Endothelial cell of umbilical vein (primary cell): ENCODE data around the gene SSC5D. TPM values are rescaled to one million over a fixed set of nuclear protein-coding genes. Genes with fewer than 3 reads are reported as not detected.

ENCODE experiments used
- BruUV-seq: library from RNA; stranded (reverse); fragments of 400-500 nt; replicated peaks from 2 replicates; lab custom pipeline; 2021; lab: Mats Ljungman, UMichigan
- CTCF ChIA-PET: fragments of 300-600, 350-600 bp; sonication (Branson Sonifier 250); formaldehyde crosslinking; loops from one replicate; lab custom pipeline; 2021; ENCODE audit warnings: antibody characterized with exemption, inconsistent platforms; lab: Charles Lee
- POLR2A ChIA-PET: fragments of 300-600, 350-600 bp; sonication (Branson Sonifier 250); formaldehyde crosslinking; loops from one replicate; lab custom pipeline; 2021; ENCODE audit warnings: antibody characterized with exemption, inconsistent platforms; lab: Charles Lee
- DNase-seq: peaks from one replicate; pipeline ENCODE4 v3.0.0-alpha.2; 2011; ENCODE audit warnings: low read depth, low spot score
- FAIRE-seq: peaks from 2 replicates; lab custom pipeline; 2011; peaks lifted over from hg19 to GRCh38; lab: Jason Lieb, UNC
- H2AFZ ChIP-seq: 2 replicates; pipeline ENCODE4 v1.6.0; 2012; ENCODE audit warnings: low read depth, low read length, control low read depth, inconsistent platforms
- H3K27ac ChIP-seq: 2 replicates; pipeline ENCODE4 v1.5.1; 2011; ENCODE audit warnings: low read depth, mild to moderate bottlenecking, control low read depth, low read length, moderate library complexity; ENCODE audit not compliant: insufficient read depth
- H3K27me3 ChIP-seq, 2 experiments: 2 replicates each; pipeline versions ENCODE4 v1.6.0 to v1.6.1; 2011; ENCODE audit warnings: low read length in 2 of 2, mixed read lengths in 1 of 2; ENCODE audit not compliant: control insufficient read depth in 2 of 2, insufficient read depth in 2 of 2
- H3K36me3 ChIP-seq, 2 experiments: 2 replicates in 1 of 2; 3 replicates in 1 of 2; pipeline ENCODE4 v1.5.1; 2011; ENCODE audit warnings: low read length in 2 of 2, mild to moderate bottlenecking in 1 of 2, moderate library complexity in 1 of 2; ENCODE audit not compliant: control insufficient read depth in 2 of 2, insufficient read depth in 2 of 2; ENCODE audit errors: extremely low read depth in 1 of 2
- H3K4me1 ChIP-seq: 3 replicates; pipeline ENCODE4 v1.5.1; 2011; ENCODE audit warnings: mild to moderate bottlenecking, low read length; ENCODE audit not compliant: control insufficient read depth, insufficient read depth; ENCODE audit errors: extremely low read depth
- H3K4me2 ChIP-seq: 2 replicates; pipeline ENCODE4 v1.6.1; 2011; ENCODE audit warnings: low read length, control low read depth, mixed read lengths; ENCODE audit not compliant: insufficient read depth
- H3K4me3 ChIP-seq, 3 experiments: fragments of 200-600 bp in 1 of 3; sonication (generic), shearing (Covaris generic) in 1 of 3; replicated peaks in 1 of 3; 2 replicates each; pipeline ENCODE4 v1.5.1; 2011 to 2016; ENCODE audit warnings: control low read depth in 3 of 3, low read length in 3 of 3, mild to moderate bottlenecking in 2 of 3, inconsistent platforms in 1 of 3, low read depth in 1 of 3, moderate library complexity in 1 of 3; ENCODE audit not compliant: insufficient read depth in 1 of 3
- H3K79me2 ChIP-seq: 2 replicates; pipeline ENCODE4 v1.6.0; 2012; ENCODE audit warnings: low read length, inconsistent platforms; ENCODE audit not compliant: control insufficient read depth, insufficient read depth
- H3K9ac ChIP-seq: replicated peaks from 2 replicates; pipeline ENCODE3; 2011; ENCODE audit warnings: low read length, control low read depth; ENCODE audit not compliant: insufficient read depth; ENCODE audit errors: extremely low read depth
- H3K9me1 ChIP-seq: replicated peaks from 3 replicates; pipeline ENCODE4 v1.6.0; 2011; ENCODE audit warnings: mild to moderate bottlenecking, low read length; ENCODE audit not compliant: control insufficient read depth, insufficient read depth; ENCODE audit errors: extremely low read depth
- H3K9me3 ChIP-seq: replicated peaks from 2 replicates; pipeline ENCODE4 v1.5.1; 2012; ENCODE audit warnings: low read length, inconsistent platforms; ENCODE audit not compliant: control insufficient read depth, insufficient read depth
- H4K20me1 ChIP-seq: replicated peaks from 2 replicates; pipeline ENCODE3; 2011; ENCODE audit warnings: mild to moderate bottlenecking, low read length; ENCODE audit not compliant: control insufficient read depth, insufficient read depth; ENCODE audit errors: extremely low read depth
- EZH2 ChIP-seq: IDR thresholded peaks from 2 replicates; pipeline ENCODE4 v1.6.1; 2012; ENCODE audit warnings: borderline replicate concordance, low read depth, mild to moderate bottlenecking, moderate library complexity, low read length, inconsistent platforms; ENCODE audit not compliant: severe bottlenecking
- FOS ChIP-seq: IDR thresholded peaks from 2 replicates; pipeline ENCODE4 v1.6.1; 2011; ENCODE audit warnings: mild to moderate bottlenecking, low read length, moderate library complexity, borderline replicate concordance; ENCODE audit not compliant: insufficient read depth
- GATA2 ChIP-seq: IDR thresholded peaks from 2 replicates; pipeline ENCODE4 v1.7.0; 2011; ENCODE audit warnings: low read depth, mild to moderate bottlenecking, moderate library complexity, mixed read lengths, low read length; ENCODE audit not compliant: insufficient read length, insufficient read depth
- JUN ChIP-seq: IDR thresholded peaks from 2 replicates; pipeline ENCODE4 v1.6.1; 2011; ENCODE audit warnings: borderline replicate concordance, low read depth; ENCODE audit not compliant: insufficient read length, insufficient read depth
- MAX ChIP-seq: IDR thresholded peaks from 2 replicates; pipeline ENCODE4 v1.6.1; 2011; ENCODE audit not compliant: insufficient read depth, insufficient read length
- MYC ChIP-seq: IDR thresholded peaks from one replicate; pipeline ENCODE4 v1.6.1; 2011; ENCODE audit warnings: mild to moderate bottlenecking, low read depth, low read length
- POLR2A ChIP-seq: IDR thresholded peaks from 2 replicates; pipeline ENCODE4 v1.6.1; 2012; ENCODE audit warnings: low read depth, mild to moderate bottlenecking, control low read depth, low read length
- dilution Hi-C: fragments of 300-500 bp; cut with MboI; formaldehyde crosslinking; loops from one replicate; pipeline ENCODE4 v1.15.0; 2019; ENCODE audit warnings: low sequenced_read_pairs; ENCODE audit not compliant: extremely low pct_ligation_motif_present
- intact Hi-C: fragments of 100-400 bp; cut with micrococcal nuclease; formaldehyde crosslinking; loops from one replicate; pipeline ENCODE4 v1.10.0; 2022
- polyA plus RNA-seq, 4 experiments: library from polyadenylated mRNA; depleted of rRNA in 3 of 4; stranded (reverse) in 3 of 4; unstranded in 1 of 4; fragments of >200 nt; gene quantifications; 2 replicates each; pipeline versions ENCODE4 v1.2.1 to v1.2.3, GENCODE V29; 2011 to 2012; ENCODE audit warnings: missing spikeins in 1 of 4
- total RNA-seq: library from RNA; stranded (reverse); gene quantifications from 2 replicates; pipeline ENCODE4 v1.2.3, GENCODE V29; 2021

The SSC5D gene
- total and polyA plus RNA-seq, 2 donors (not counting 3 experiments of a cell fraction or from before 2014, with no cell fraction given) = 0.47 to 1.3 TPM

GRCh38 chr19:55554302-55554701 lies 66.1 kb downstream of the SSC5D start:
- H3K27ac ChIP-seq = no peak overlapping the region
- H3K9me1 ChIP-seq = no peaks in the 10 kb centered on the region
- no peaks in the 10 kb centered on the region for H3K79me2 ChIP-seq
- H3K4me1 ChIP-seq = peaks cover 10% of the 10 kb centered on the region
- H3K9me3 ChIP-seq = no peaks in the 10 kb centered on the region
- H3K4me2 ChIP-seq = no peak overlapping the region
- ChIA-PET CTCF (no interaction called here), POLR2A (no interaction called here)
- no peak overlapping the region for H2AFZ ChIP-seq
- no peak for TF ChIP-seq FOS
- no peak for TF ChIP-seq MAX
- TF ChIP-seq POLR2A = no peak
- no peak for TF ChIP-seq JUN
- TF ChIP-seq MYC = no peak
- no peak overlapping the region for H3K9ac ChIP-seq
- H3K36me3 ChIP-seq = no peaks in the 10 kb centered on the region
- H4K20me1 ChIP-seq = no peaks in the 10 kb centered on the region
- no TSS peak for BruUV-seq
- DNase-seq = no peak
- no peak for FAIRE-seq
- H3K4me3 ChIP-seq = no peak overlapping the region
- H3K27me3 ChIP-seq = peaks cover 0 to 3% of the 10 kb centered on the region in 2 experiments
- intact Hi-C loops = no loop called here
- dilution Hi-C loops = no loop called here

GRCh38 chr19:55554741-55555152 lies 66.5 kb downstream of the SSC5D start:
- no peaks in the 10 kb centered on the region for H3K36me3 ChIP-seq
- no peak for DNase-seq
- H4K20me1 ChIP-seq = no peaks in the 10 kb centered on the region
- no peak overlapping the region for H3K9ac ChIP-seq
- no peak overlapping the region for H3K27ac ChIP-seq
- peaks cover 0 to 3% of the 10 kb centered on the region in 2 experiments for H3K27me3 ChIP-seq
- H3K4me1 ChIP-seq = peaks cover 7% of the 10 kb centered on the region
- H3K4me2 ChIP-seq = no peak overlapping the region
- POLR2A ChIA-PET = no interaction called here
- dilution Hi-C loops = no loop called here
- no peaks in the 10 kb centered on the region for H3K79me2 ChIP-seq
- H2AFZ ChIP-seq = no peak overlapping the region
- BruUV-seq = no TSS peak
- H3K9me1 ChIP-seq = no peaks in the 10 kb centered on the region
- H3K4me3 ChIP-seq = no peak overlapping the region
- H3K9me3 ChIP-seq = no peaks in the 10 kb centered on the region
- CTCF ChIA-PET = interaction anchor here (0.6 kb wide), 1 partner anchor 279 kb away, joined by 4 read pairs; no protein-coding TSS in a partner anchor
- no peak for TF ChIP-seq MYC
- TF ChIP-seq EZH2 = no peak
- TF ChIP-seq GATA2 = no peak
- no peak for FAIRE-seq
- intact Hi-C loops = no loop called here
